Gastroesophageal sphincter (tissue), 4 donors: ENCODE results near the gene KRT83. TPM values are rescaled to one million over a fixed set of nuclear protein-coding genes. Genes with fewer than 3 reads are reported as not detected.

Source experiments
- ATAC-seq: fragments of 150-250 bp; one replicate; pipeline ENCODE4 v1.9.1; 2016; ENCODE audit warnings: mild to moderate bottlenecking, moderate library complexity
- H3K27ac ChIP-seq, 4 donors: fragments of 200-600 bp; sonication (generic) in 3 of 4; 1 replicate in 3 of 4; 2 replicates in 1 of 4; pipeline ENCODE4 v1.5.1; 2016 to 2019
- H3K27me3 ChIP-seq: fragments of 200-600 bp; sonication (generic); one replicate; pipeline ENCODE4 v1.5.1; 2019
- H3K36me3 ChIP-seq, 2 donors: fragments of 200-600 bp; sonication (generic); one replicate each; pipeline ENCODE4 v1.5.1; 2019; ENCODE audit warnings: control low read depth in 1 of 2
- H3K4me1 ChIP-seq, 3 donors: fragments of 200-600 bp; sonication (generic); 1 replicate in 2 of 3; 2 replicates in 1 of 3; pipeline ENCODE4 v1.5.1; 2016 to 2019; ENCODE audit warnings: control low read depth in 2 of 3
- H3K4me3 ChIP-seq, 2 donors: fragments of 200-600 bp; sonication (generic); one replicate each; pipeline ENCODE4 v1.5.1; 2019; ENCODE audit warnings: mild to moderate bottlenecking in 1 of 2, moderate library complexity in 1 of 2
- H3K9me3 ChIP-seq, 3 donors: fragments of 200-600 bp; sonication (generic); one replicate each; pipeline ENCODE4 v1.5.1; 2017 to 2019; ENCODE audit warnings: control low read depth in 2 of 3
- EP300 ChIP-seq: sonication (generic); formaldehyde crosslinking; IDR thresholded peaks from one replicate; pipeline ENCODE4 v1.6.1; 2017; ENCODE audit warnings: antibody characterized with exemption, mild to moderate bottlenecking
- POLR2A ChIP-seq, 2 donors: fragments of 450-650 bp; IDR thresholded peaks; one replicate each; pipeline ENCODE4 v1.6.1; 2017; ENCODE audit warnings: antibody characterized with exemption in 2 of 2, mild to moderate bottlenecking in 2 of 2, moderate library complexity in 1 of 2
- POLR2AphosphoS5 ChIP-seq: sonication (generic); formaldehyde crosslinking; IDR thresholded peaks from one replicate; pipeline ENCODE4 v1.6.1; 2017; ENCODE audit warnings: antibody characterized with exemption
- WGBS, 2 donors: methylation state at CpG; one replicate each; pipeline ENCODE4 v1.1.5; 2018; ENCODE audit warnings: low coverage in 1 of 2; 5-methylcytosine and 5-hydroxymethylcytosine counted together
- total RNA-seq, 4 donors: library from RNA; depleted of rRNA; stranded (reverse); fragments of >200 nt; gene quantifications; one replicate each; pipeline ENCODE4 v1.1.0, GENCODE V29; 2016
- TF ChIP-seq, protein P1 (sequence below), 4 experiments: fragments of 200-600 bp in 2 of 4; fragments of 450-650 bp in 2 of 4; sonication (generic) in 1 of 4; IDR thresholded peaks; one replicate each; pipeline ENCODE4 v1.5.1; 2017 to 2019; ENCODE audit warnings: antibody characterized with exemption in 4 of 4, mild to moderate bottlenecking in 2 of 4, moderate library complexity in 2 of 4

The KRT83 gene
- total RNA-seq, 4 donors from 2014 or later, result not detected

DNA sequence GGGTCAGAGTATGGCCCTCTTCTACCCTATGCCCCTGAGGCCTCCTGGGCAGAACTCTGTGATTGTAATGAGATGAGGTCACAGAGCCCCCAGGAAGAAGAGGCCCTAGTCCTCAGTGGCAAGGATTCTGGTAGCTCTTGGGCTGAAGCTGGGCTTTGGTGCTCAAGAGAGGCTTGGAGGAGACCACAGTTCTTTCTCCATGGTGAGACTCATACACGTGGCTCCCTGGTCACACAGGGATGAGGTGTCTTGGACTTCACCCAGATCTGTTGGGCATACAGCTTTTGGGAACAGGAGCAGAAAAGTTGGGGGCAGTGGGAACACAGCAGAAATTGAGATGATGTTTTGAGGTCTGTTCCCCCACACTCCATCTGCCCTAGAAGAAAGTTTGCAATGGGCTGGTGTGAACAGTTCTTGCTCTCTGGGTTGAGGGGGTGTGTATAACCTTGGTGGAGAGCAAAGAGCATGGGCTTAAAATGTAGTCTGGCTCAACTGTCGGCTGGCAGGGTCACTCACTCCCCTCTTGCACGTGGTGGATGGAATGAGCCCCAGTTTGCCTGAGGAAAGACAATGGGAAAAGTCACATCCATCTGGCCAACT lies 46.6 kb downstream of the KRT83 start, which contains the start of gene KRT86:
TSS of gene KRT86 (plus strand) at position 125 of the 600 bp plus-strand sequence. CDS start 27,272 bp downstream, outside the sequence.
- Histone ChIP-seq H3K36me3 (no peaks in the 10 kb centered on the region), H3K4me1 (peaks cover 2 to 16% (median 12%) of the 10 kb centered on the region in 3 donors), H3K9me3 (no peaks in the 10 kb centered on the region), H3K4me3 (no peak within 1 kb of the TSS), H3K27ac (no peak within 1 kb of the TSS), H3K27me3 (peaks cover 16% of the 10 kb centered on the region)
- WGBS, 2 donors, result 66% methylated on average over 2 of the region's 3 CpGs; no CpG with 5 or more reads in 1 of the 2 donors
- ATAC-seq, result no peak
- no peak for TF ChIP-seq POLR2AphosphoS5
- TF ChIP-seq, protein P1, sequence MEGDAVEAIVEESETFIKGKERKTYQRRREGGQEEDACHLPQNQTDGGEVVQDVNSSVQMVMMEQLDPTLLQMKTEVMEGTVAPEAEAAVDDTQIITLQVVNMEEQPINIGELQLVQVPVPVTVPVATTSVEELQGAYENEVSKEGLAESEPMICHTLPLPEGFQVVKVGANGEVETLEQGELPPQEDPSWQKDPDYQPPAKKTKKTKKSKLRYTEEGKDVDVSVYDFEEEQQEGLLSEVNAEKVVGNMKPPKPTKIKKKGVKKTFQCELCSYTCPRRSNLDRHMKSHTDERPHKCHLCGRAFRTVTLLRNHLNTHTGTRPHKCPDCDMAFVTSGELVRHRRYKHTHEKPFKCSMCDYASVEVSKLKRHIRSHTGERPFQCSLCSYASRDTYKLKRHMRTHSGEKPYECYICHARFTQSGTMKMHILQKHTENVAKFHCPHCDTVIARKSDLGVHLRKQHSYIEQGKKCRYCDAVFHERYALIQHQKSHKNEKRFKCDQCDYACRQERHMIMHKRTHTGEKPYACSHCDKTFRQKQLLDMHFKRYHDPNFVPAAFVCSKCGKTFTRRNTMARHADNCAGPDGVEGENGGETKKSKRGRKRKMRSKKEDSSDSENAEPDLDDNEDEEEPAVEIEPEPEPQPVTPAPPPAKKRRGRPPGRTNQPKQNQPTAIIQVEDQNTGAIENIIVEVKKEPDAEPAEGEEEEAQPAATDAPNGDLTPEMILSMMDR (IDR thresholded peaks at IDR 0.05), result no peak

DNA sequence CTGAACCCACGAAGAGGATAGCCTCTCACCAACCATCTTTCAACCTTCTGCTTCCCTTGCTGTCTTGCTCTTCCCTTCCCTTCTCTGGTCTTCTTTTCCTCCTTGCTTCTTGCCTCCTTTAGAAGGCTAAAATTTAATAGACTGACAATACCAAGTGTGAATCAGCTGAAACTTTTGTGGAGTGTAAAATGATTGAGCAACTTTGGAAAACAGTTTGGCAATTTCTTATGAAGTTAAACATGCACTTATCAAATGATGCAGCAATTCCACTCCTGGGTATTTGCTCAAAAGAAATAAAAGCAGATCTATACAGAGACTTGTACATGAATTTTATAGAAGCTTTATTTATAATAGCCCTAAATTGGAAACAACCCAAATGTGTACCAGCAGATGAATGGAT lies 50.0 kb downstream of the KRT83 start:
- no peaks in the 10 kb centered on the region for H3K4me1 ChIP-seq
- H3K9me3 ChIP-seq, result no peaks in the 10 kb centered on the region
- H3K4me3 ChIP-seq, result no peak overlapping the region
- no peak for ATAC-seq
- H3K36me3 ChIP-seq, result no peaks in the 10 kb centered on the region
- TF ChIP-seq EP300, result no peak
- TF ChIP-seq POLR2AphosphoS5, result no peak
- TF ChIP-seq, protein P1 (IDR thresholded peaks at IDR 0.05), result no peak
- no peak for TF ChIP-seq POLR2A (IDR thresholded peaks at IDR 0.05)
- 90% methylated on average over 1 of the region's 1 CpG; no CpG with 5 or more reads in 1 of the 2 donors for WGBS, 2 donors
- H3K27ac ChIP-seq, result no peak overlapping the region
- H3K27me3 ChIP-seq, result peaks cover 18% of the 10 kb centered on the region

- TF ChIP-seq POLR2A (IDR thresholded peaks at IDR 0.05) (no peak), EP300 (no peak), POLR2AphosphoS5 (no peak)
- TF ChIP-seq, protein P1 (IDR thresholded peaks at IDR 0.05), result no peak
- Histone ChIP-seq H3K4me1 (no peaks in the 10 kb centered on the region), H3K27me3 (peaks cover 14% of the 10 kb centered on the region), H3K4me3 (no peak overlapping the region), H3K27ac (no peak overlapping the region), H3K9me3 (no peaks in the 10 kb centered on the region), H3K36me3 (no peaks in the 10 kb centered on the region)
- no CpG with 5 or more reads among the region's 6 CpGs for WGBS, 2 donors
- no peak for ATAC-seq
These were observed 50.6 kb downstream of the KRT83 start for GRCh38 chr12:52270541-52271070.

- Histone ChIP-seq H3K4me1 (no peaks in the 10 kb centered on the region), H3K27me3 (peaks cover 21% of the 10 kb centered on the region), H3K9me3 (no peaks in the 10 kb centered on the region), H3K27ac (no peak overlapping the region), H3K36me3 (no peaks in the 10 kb centered on the region), H3K4me3 (no peak overlapping the region)
- TF ChIP-seq POLR2A (IDR thresholded peaks at IDR 0.05), result no peak
- TF ChIP-seq, protein P1 (IDR thresholded peaks at IDR 0.05), result no peak
- TF ChIP-seq EP300, result no peak
- TF ChIP-seq POLR2AphosphoS5, result no peak
- no peak for ATAC-seq
- 57 to 80% methylated on average over 1 of the region's 2 CpGs for WGBS, 2 donors
These were observed 53.0 kb downstream of the KRT83 start for GRCh38 chr12:52268212-52268611.

DNA sequence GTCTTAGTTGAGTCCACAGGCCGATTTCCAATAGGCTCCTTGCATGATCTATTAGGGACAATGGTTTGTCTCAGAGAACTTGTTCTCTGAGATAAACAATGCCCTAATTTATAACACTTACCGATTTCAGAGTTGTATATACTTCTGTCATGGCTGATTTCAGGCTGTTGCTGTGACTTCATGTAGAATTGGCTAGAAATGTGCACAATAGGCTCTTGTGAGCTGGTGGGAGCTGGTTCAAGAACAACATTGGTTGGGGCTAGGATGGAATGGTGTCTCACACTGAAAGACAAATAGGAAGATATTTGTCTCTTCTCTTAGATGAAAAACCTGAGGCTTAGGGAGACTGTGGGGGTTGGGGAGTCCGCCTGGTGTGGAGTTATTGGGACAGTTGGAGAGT lies 53.5 kb downstream of the KRT83 start:
- 61 to 70% methylated on average over 2 to 3 of the region's 3 CpGs for WGBS, 2 donors

More for the DNA sequence above, 53.5 kb downstream of the KRT83 start:
- Histone ChIP-seq H3K27me3 (peaks cover 22% of the 10 kb centered on the region), H3K4me1 (no peaks in the 10 kb centered on the region), H3K36me3 (no peaks in the 10 kb centered on the region), H3K4me3 (no peak overlapping the region), H3K9me3 (no peaks in the 10 kb centered on the region), H3K27ac (no peak overlapping the region)
- TF ChIP-seq EP300, result no peak
- TF ChIP-seq POLR2AphosphoS5, result no peak
- TF ChIP-seq, protein P1 (IDR thresholded peaks at IDR 0.05), result no peak
- no peak for TF ChIP-seq POLR2A (IDR thresholded peaks at IDR 0.05)
- ATAC-seq, result no peak
